Lower lobe of right lung (tissue), 2 donors: ENCODE measurements around the gene ITGB5. TPM values are rescaled to one million over a fixed set of nuclear protein-coding genes. Genes with fewer than 3 reads are reported as not detected.

ENCODE experiments used
- ATAC-seq, 2 donors: fragments of 200-7000 bp; cut with Tn5 transposase; one replicate each; pipeline ENCODE4 v1.9.1; 2020 to 2022; ENCODE audit warnings: mild to moderate bottlenecking in 2 of 2, moderate library complexity in 2 of 2
- DNase-seq: peaks from one replicate; pipeline ENCODE4 v3.0.0-alpha.2; 2020
- H3K27ac ChIP-seq: fragments of 200-600 bp; one replicate; pipeline ENCODE4 v1.8.0; 2022
- H3K27me3 ChIP-seq: fragments of 200-600 bp; one replicate; pipeline ENCODE4 v1.8.0; 2022; ENCODE audit warnings: low read depth
- H3K36me3 ChIP-seq: fragments of 200-600 bp; one replicate; pipeline ENCODE4 v1.8.0; 2022; ENCODE audit warnings: mild to moderate bottlenecking
- H3K4me1 ChIP-seq: fragments of 200-600 bp; one replicate; pipeline ENCODE4 v1.8.0; 2022
- H3K4me3 ChIP-seq: fragments of 200-600 bp; one replicate; pipeline ENCODE4 v1.8.0; 2022; ENCODE audit warnings: mild to moderate bottlenecking
- H3K9me3 ChIP-seq: fragments of 200-600 bp; one replicate; pipeline ENCODE4 v1.8.0; 2022
- CTCF ChIP-seq: fragments of 200-600 bp; IDR thresholded peaks from one replicate; pipeline ENCODE4 v1.8.0; 2022; ENCODE audit warnings: antibody characterized with exemption, mild to moderate bottlenecking
- intact Hi-C: fragments of 100-400 bp; cut with DNase I; formaldehyde crosslinking; loops from one replicate; pipeline ENCODE4 v1.11.0; 2022
- total RNA-seq: library from RNA; stranded (reverse); fragmentation: NEBNext Ultra II Directional; extraction: Animal tissue kit (Norgen Biotek cat#: 25700); gene quantifications from one replicate; pipeline ENCODE4 v1.2.1, GENCODE V29; 2021
- donor health status: DM: no; HTN: yes; CAD: no; lungs with severe emphysema.

Gene ITGB5
- total RNA-seq, 1 donor from 2014 or later = 93.1 TPM

- ATAC-seq = no peak
- intact Hi-C loops = no loop called here
- Histone ChIP-seq H3K4me3 (no peak overlapping the region), H3K36me3 (peaks cover 4% of the 10 kb centered on the region), H3K4me1 (peaks cover 20% of the 10 kb centered on the region), H3K9me3 (no peaks in the 10 kb centered on the region), H3K27ac (no peak overlapping the region), H3K27me3 (no peaks in the 10 kb centered on the region)
- no peak for TF ChIP-seq CTCF
- DNase-seq = no peak
These were observed 98.9 kb downstream of the ITGB5 start for GRCh38 chr3:124788254-124788745.

GRCh38 chr3:124787476-124788195 is 99.5 kb downstream of the ITGB5 start:
- Histone ChIP-seq H3K27ac (no peak overlapping the region), H3K36me3 (peaks cover 4% of the 10 kb centered on the region), H3K4me3 (no peak overlapping the region), H3K27me3 (no peaks in the 10 kb centered on the region), H3K9me3 (no peaks in the 10 kb centered on the region), H3K4me1 (peaks cover 20% of the 10 kb centered on the region)
- no peak for TF ChIP-seq CTCF
- intact Hi-C loops = no loop called here
- ATAC-seq = no peak
- DNase-seq = no peak

GRCh38 chr3:124786511-124787241 is 100.5 kb downstream of the ITGB5 start:
- DNase-seq = no peak
- Histone ChIP-seq H3K27ac (no peak overlapping the region), H3K9me3 (no peaks in the 10 kb centered on the region), H3K4me1 (peaks cover 23% of the 10 kb centered on the region), H3K4me3 (no peak overlapping the region), H3K36me3 (peaks cover 4% of the 10 kb centered on the region), H3K27me3 (no peaks in the 10 kb centered on the region)
- peak; percentile 40 for TF ChIP-seq CTCF
- intact Hi-C loops = no loop called here
- ATAC-seq = peak; percentile 11 to 53

- TF ChIP-seq CTCF = no peak
- ATAC-seq = no peak
- Histone ChIP-seq H3K4me1 (peaks cover 29% of the 10 kb centered on the region), H3K27ac (no peak overlapping the region), H3K4me3 (no peak overlapping the region), H3K36me3 (peaks cover 4% of the 10 kb centered on the region), H3K27me3 (no peaks in the 10 kb centered on the region), H3K9me3 (no peaks in the 10 kb centered on the region)
- DNase-seq = no peak
- intact Hi-C loops = no loop called here
These were observed 101.2 kb downstream of the ITGB5 start for GRCh38 chr3:124785973-124786372.

- H3K36me3 ChIP-seq = peaks cover 4% of the 10 kb centered on the region
- ATAC-seq (no peak), DNase-seq (no peak)
- H3K4me3 ChIP-seq = no peak overlapping the region
- peaks cover 38% of the 10 kb centered on the region for H3K4me1 ChIP-seq
- no peak for TF ChIP-seq CTCF
- H3K27me3 ChIP-seq = no peaks in the 10 kb centered on the region
- intact Hi-C loops = no loop called here
- H3K27ac ChIP-seq = no peak overlapping the region
- H3K9me3 ChIP-seq = no peaks in the 10 kb centered on the region
These were observed 102.3 kb downstream of the ITGB5 start for GRCh38 chr3:124784686-124785382.
